Astrocyte (in vitro differentiated cells and primary cell): Measurements from ENCODE around the gene EFL1.

Experiments used
- CTCF ChIP-seq: IDR thresholded peaks from 2 replicates; pipeline ENCODE4 v1.5.1; 2011; ENCODE audit warnings: low read depth, mild to moderate bottlenecking, inconsistent platforms, low read length, moderate library complexity; ENCODE audit not compliant: insufficient read depth
- EZH2 ChIP-seq: IDR thresholded peaks from 2 replicates; pipeline ENCODE4 v1.6.1; 2012; ENCODE audit warnings: mild to moderate bottlenecking, low read length, inconsistent platforms; ENCODE audit not compliant: insufficient read depth

- TF ChIP-seq CTCF, result peak; percentile 78
- no peak for TF ChIP-seq EZH2
These were observed 64.6 kb downstream of the EFL1 start for GRCh38 chr15:82197733-82198594.
